Activated CD8-positive, alpha-beta memory T cell treated with anti-CD3 and anti-CD28 coated beads for 1 hour (primary cell): ENCODE data around the gene ELMOD3.
"Not testable (repeated sequence)": the region's sequence is repeated elsewhere in the genome, so short reads cannot be mapped to it uniquely, and the experiment has no call there.

Source experiments
- DNase-seq, 2 donors: peaks; one replicate each; pipeline ENCODE4 v3.0.0-alpha.2; 2020; ENCODE audit warnings: low read depth in 1 of 2; ENCODE audit errors: extremely low read depth in 1 of 2

Gene ELMOD3

GRCh38 chr2:85329181-85329651, 25.4 kb upstream of the ELMOD3 start:
- DNase-seq, result no peak

GRCh38 chr2:85329701-85330100, 24.9 kb upstream of the ELMOD3 start:
- DNase-seq, result not testable (repeated sequence)

GRCh38 chr2:85330839-85331636, 23.5 kb upstream of the ELMOD3 start:
- DNase-seq, result no peak

- DNase-seq, result not testable (repeated sequence)
Measured at GRCh38 chr2:85333877-85334276, 20.7 kb upstream of the ELMOD3 start.

GRCh38 chr2:85334928-85335327, 19.6 kb upstream of the ELMOD3 start:
- no peak for DNase-seq

GRCh38 chr2:85340034-85340892, 14.3 kb upstream of the ELMOD3 start:
- no peak for DNase-seq

GRCh38 chr2:85341269-85342029, 13.1 kb upstream of the ELMOD3 start:
- DNase-seq, result no peak

- DNase-seq, result no peak
Measured at GRCh38 chr2:85342156-85342555, 12.4 kb upstream of the ELMOD3 start.

GRCh38 chr2:85343207-85343895, 11.2 kb upstream of the ELMOD3 start:
- DNase-seq, result not testable (repeated sequence)

GRCh38 chr2:85344356-85344954, 10.1 kb upstream of the ELMOD3 start:
- no peak for DNase-seq

- DNase-seq, result no peak
Measured at GRCh38 chr2:85347599-85347998, 7.0 kb upstream of the ELMOD3 start.

GRCh38 chr2:85353876-85354285, 688 bp upstream of the ELMOD3 start:
- peak in 1 of 2 donors; percentile 1 for DNase-seq

- DNase-seq, result no peak
Measured at GRCh38 chr2:85355073-85355410, 473 bp downstream of the ELMOD3 start.

- DNase-seq, result no peak
Measured at GRCh38 chr2:85355521-85355920, 952 bp downstream of the ELMOD3 start.

- no peak for DNase-seq
Measured at GRCh38 chr2:85356186-85356585, 1.6 kb downstream of the ELMOD3 start.

- DNase-seq, result no peak
Measured at GRCh38 chr2:85357736-85358135, 3.2 kb downstream of the ELMOD3 start.

- DNase-seq, result not testable (repeated sequence)
Measured at GRCh38 chr2:85362653-85363387, 8.3 kb downstream of the ELMOD3 start.

GRCh38 chr2:85367180-85367579, 12.6 kb downstream of the ELMOD3 start:
- no peak for DNase-seq

GRCh38 chr2:85368921-85369320, 14.4 kb downstream of the ELMOD3 start:
- DNase-seq, result no peak
